Measurements from ENCODE around the gene TMEM41B. TPM values are rescaled to one million over a fixed set of nuclear protein-coding genes. Genes with fewer than 3 reads are reported as not detected.
"Not testable (repeated sequence)": the region's sequence is repeated elsewhere in the genome, so short reads cannot be mapped to it uniquely, and the experiment has no call there.

Gene TMEM41B
- 30.5 and 31.9 TPM in 2 replicates for total RNA-seq (2014; rRNA removed; shearing (Covaris generic))
- polyA plus RNA-seq (2014; cell fraction: nucleus; rRNA removed), result 32.7 and 45.9 TPM in 2 replicates

GRCh38 chr11:9314291-9315077 is at the start of gene TMEM41B:
TMEM41B (minus strand) TSS chr11:9314593; CDS start chr11:9314441, 152 bp downstream.
- DNase-seq (ENCODE audit: extremely low read depth, low read depth), result peak; percentile 96

- no peak for DNase-seq (ENCODE audit: extremely low read depth, low read depth)
These were observed 48.0 kb upstream of the TMEM41B start for GRCh38 chr11:9362393-9362863.

- not testable (repeated sequence) for DNase-seq (ENCODE audit: extremely low read depth, low read depth)
These were observed 46.6 kb upstream of the TMEM41B start for GRCh38 chr11:9360862-9361622.

GRCh38 chr11:9357041-9357440 is 42.6 kb upstream of the TMEM41B start:
- DNase-seq (ENCODE audit: extremely low read depth, low read depth), result no peak

GRCh38 chr11:9351321-9351881 is 37.0 kb upstream of the TMEM41B start:
- DNase-seq (ENCODE audit: extremely low read depth, low read depth), result no peak

GRCh38 chr11:9347779-9348178 is 33.4 kb upstream of the TMEM41B start:
- not testable (repeated sequence) for DNase-seq (ENCODE audit: extremely low read depth, low read depth)

GRCh38 chr11:9347100-9347499 is 32.7 kb upstream of the TMEM41B start:
- no peak for DNase-seq (ENCODE audit: extremely low read depth, low read depth)

GRCh38 chr11:9344061-9344680 is 29.8 kb upstream of the TMEM41B start:
- no peak for DNase-seq (ENCODE audit: extremely low read depth, low read depth)

GRCh38 chr11:9341638-9342178 is 27.3 kb upstream of the TMEM41B start:
- no peak for DNase-seq (ENCODE audit: extremely low read depth, low read depth)

GRCh38 chr11:9332655-9333054 is 18.3 kb upstream of the TMEM41B start:
- no peak for DNase-seq (ENCODE audit: extremely low read depth, low read depth)

GRCh38 chr11:9330387-9331384 is 16.3 kb upstream of the TMEM41B start:
- no peak for DNase-seq (ENCODE audit: extremely low read depth, low read depth)

GRCh38 chr11:9320047-9320446 is 5.7 kb upstream of the TMEM41B start:
- no peak for DNase-seq (ENCODE audit: extremely low read depth, low read depth)

- DNase-seq (ENCODE audit: extremely low read depth, low read depth), result not testable (repeated sequence)
These were observed 5.1 kb upstream of the TMEM41B start for GRCh38 chr11:9319377-9320001.

GRCh38 chr11:9318442-9319376 is 4.3 kb upstream of the TMEM41B start:
- not testable (repeated sequence) for DNase-seq (ENCODE audit: extremely low read depth, low read depth)

GRCh38 chr11:9316334-9316733 is 1.9 kb upstream of the TMEM41B start:
- no peak for DNase-seq (ENCODE audit: extremely low read depth, low read depth)

- DNase-seq (ENCODE audit: extremely low read depth, low read depth), result peak; percentile 5
These were observed 790 bp upstream of the TMEM41B start for GRCh38 chr11:9315078-9315688.

- no peak for DNase-seq (ENCODE audit: extremely low read depth, low read depth)
These were observed 624 bp downstream of the TMEM41B start for GRCh38 chr11:9313648-9314290.

Measured in NCI-H460 (cell line).